CD8-positive, alpha-beta memory T cell (primary cell): ENCODE data around the gene FHL1. TPM values are rescaled to one million over a fixed set of nuclear protein-coding genes. Genes with fewer than 3 reads are reported as not detected.
A peak's percentile ranks its signal among the peaks of the same experiment; 100 is the strongest.

Experiments
- CTCF ChIA-PET: fragments of 350-600 bp; sonication (Branson Sonifier 250); formaldehyde crosslinking; loops from one replicate; lab custom pipeline; 2021; ENCODE audit warnings: antibody characterized with exemption; lab: Charles Lee
- POLR2A ChIA-PET: fragments of 350-600 bp; sonication (Branson Sonifier 250); formaldehyde crosslinking; loops from one replicate; lab custom pipeline; 2021; ENCODE audit warnings: antibody characterized with exemption; lab: Charles Lee
- DNase-seq, 5 donors: peaks; one replicate each; pipeline versions ENCODE4 v3.0.0 to v3.0.0-alpha.2; 2020 to 2022; ENCODE audit warnings: mixed read lengths in 1 of 5
- H3K27ac ChIP-seq: one replicate; pipeline ENCODE4 v1.7.0; 2013; ENCODE audit warnings: low read depth, mild to moderate bottlenecking, low read length, moderate library complexity
- H3K27me3 ChIP-seq: 2 replicates; pipeline ENCODE4 v1.7.0; 2013; ENCODE audit warnings: low read length, mild to moderate bottlenecking; ENCODE audit not compliant: insufficient read depth, poor library complexity, severe bottlenecking
- H3K36me3 ChIP-seq: 2 replicates; pipeline ENCODE4 v1.7.0; 2013; ENCODE audit warnings: mild to moderate bottlenecking, low read length, moderate library complexity; ENCODE audit not compliant: insufficient read depth
- H3K4me1 ChIP-seq: 2 replicates; pipeline ENCODE4 v1.7.0; 2013; ENCODE audit warnings: mild to moderate bottlenecking, low read length, moderate library complexity; ENCODE audit not compliant: insufficient read depth
- H3K4me3 ChIP-seq: 2 replicates; pipeline ENCODE4 v1.7.0; 2013; ENCODE audit warnings: mild to moderate bottlenecking, low read length
- H3K9me3 ChIP-seq: 2 replicates; pipeline ENCODE4 v1.7.0; 2013; ENCODE audit warnings: mild to moderate bottlenecking, low read length
- H3K27ac Mint-ChIP-seq, 8 donors: one replicate each; pipeline ENCODE4 v1.8.0; 2020 to 2021; ENCODE audit warnings: mixed read lengths in 8 of 8, mild to moderate bottlenecking in 6 of 8, inconsistent platforms in 3 of 8, moderate library complexity in 3 of 8
- H3K27me3 Mint-ChIP-seq, 2 donors: one replicate each; pipeline ENCODE4 v1.8.0; 2020 to 2021; ENCODE audit warnings: mixed read lengths in 2 of 2, mild to moderate bottlenecking in 1 of 2, moderate library complexity in 1 of 2
- H3K36me3 Mint-ChIP-seq, 3 donors: one replicate each; pipeline ENCODE4 v1.8.0; 2020 to 2021; ENCODE audit warnings: mixed read lengths in 3 of 3, inconsistent platforms in 1 of 3, mild to moderate bottlenecking in 1 of 3
- H3K4me1 Mint-ChIP-seq, 3 donors: one replicate each; pipeline ENCODE4 v1.8.0; 2020 to 2021; ENCODE audit warnings: mixed read lengths in 3 of 3, inconsistent platforms in 1 of 3, mild to moderate bottlenecking in 1 of 3
- H3K4me3 Mint-ChIP-seq, 7 donors: one replicate each; pipeline ENCODE4 v1.8.0; 2020 to 2021; ENCODE audit warnings: mixed read lengths in 7 of 7, mild to moderate bottlenecking in 6 of 7, moderate library complexity in 4 of 7, inconsistent platforms in 2 of 7
- H3K9me3 Mint-ChIP-seq, 5 donors: one replicate each; pipeline ENCODE4 v1.8.0; 2020 to 2022; ENCODE audit warnings: mixed read lengths in 5 of 5, mild to moderate bottlenecking in 3 of 5, moderate library complexity in 2 of 5, inconsistent platforms in 1 of 5
- polyA plus RNA-seq: library from polyadenylated mRNA; unstranded; fragments of 300-500 nt; fragmentation: Illumina TruSeq; gene quantifications from one replicate; pipeline ENCODE4 v1.2.3, GENCODE V29; 2021
- total RNA-seq, 2 experiments: library from RNA; stranded (reverse); gene quantifications; one replicate each; pipeline ENCODE4 v1.2.3, GENCODE V29; 2021

Gene FHL1
- total and polyA plus RNA-seq, 3 experiments from 2014 or later: 7.5 to 18.5 (median 8.1) TPM

DNA sequence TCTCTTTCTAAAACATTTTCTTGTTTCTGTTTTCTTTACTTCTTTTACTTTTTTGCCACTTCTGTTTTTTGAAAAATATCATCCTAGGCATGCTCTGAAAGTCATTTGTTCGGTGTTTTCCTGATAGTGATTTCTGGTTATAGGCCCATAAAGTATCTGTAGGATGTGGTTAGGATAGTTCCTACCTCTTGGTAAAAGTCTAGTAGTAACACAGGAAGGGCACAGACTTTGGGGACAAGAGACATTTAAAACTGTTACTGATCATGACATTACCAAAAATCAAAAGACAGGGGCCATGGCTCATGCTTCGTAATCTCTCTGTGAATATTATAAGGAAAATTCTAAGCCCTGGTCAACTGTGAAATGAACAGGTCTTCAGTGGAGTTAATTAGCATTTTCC is 44.8 kb downstream of the FHL1 start:
- Mint-ChIP-seq H3K27ac (peak overlapping the region in 3 of 8 donors; percentile 33 to 76 (median 51)), H3K9me3 (no peaks in the 10 kb centered on the region), H3K4me1 (peaks cover 19 to 26% (median 25%) of the 10 kb centered on the region in 3 donors), H3K36me3 (peaks cover 0 to 1% (median 0%) of the 10 kb centered on the region in 3 donors), H3K27me3 (peaks cover 0 to 21% of the 10 kb centered on the region in 2 donors), H3K4me3 (peak overlapping the region in 5 of 7 donors; percentile 3 to 71 (median 30))
- H3K27ac ChIP-seq: no peak overlapping the region
- CTCF ChIA-PET: no interaction called here
- POLR2A ChIA-PET: no interaction called here
- H3K27me3 ChIP-seq: no peaks in the 10 kb centered on the region
- no peak overlapping the region for H3K4me3 ChIP-seq
- H3K4me1 ChIP-seq: peaks cover 18% of the 10 kb centered on the region
- no peaks in the 10 kb centered on the region for H3K9me3 ChIP-seq
- H3K36me3 ChIP-seq: no peaks in the 10 kb centered on the region
- DNase-seq: no peak

DNA sequence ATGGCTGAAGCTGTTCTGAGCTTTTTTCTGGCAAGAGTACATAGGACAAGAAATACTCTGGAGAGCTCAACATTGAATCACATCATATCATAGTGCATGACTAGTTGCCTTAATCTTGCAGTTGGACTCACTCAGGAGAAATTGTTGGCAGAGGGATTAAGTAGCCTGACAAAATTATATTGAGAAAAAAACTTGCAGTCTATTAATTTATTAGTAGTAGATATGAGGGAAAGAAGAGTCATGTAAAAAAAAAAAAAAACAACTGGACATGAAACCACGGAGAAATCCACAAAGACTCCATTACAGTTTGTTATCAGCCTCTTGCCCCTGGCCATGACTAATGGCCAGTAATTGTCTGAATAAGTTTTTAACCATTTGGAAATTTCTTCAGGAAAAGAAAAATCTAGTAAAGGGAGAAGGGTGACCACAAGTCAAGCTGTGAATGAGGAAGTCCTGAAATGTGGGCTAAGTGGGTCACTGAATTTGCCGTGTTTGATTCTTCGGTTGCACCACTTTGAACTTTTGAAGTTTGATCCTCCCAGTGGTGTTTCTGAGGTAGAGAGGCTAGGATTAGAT is 45.6 kb downstream of the FHL1 start:
- peaks cover 0 to 21% of the 10 kb centered on the region in 2 donors for H3K27me3 Mint-ChIP-seq
- H3K4me1 Mint-ChIP-seq: peaks cover 19 to 26% (median 25%) of the 10 kb centered on the region in 3 donors
- Histone ChIP-seq H3K27me3 (no peaks in the 10 kb centered on the region), H3K36me3 (no peaks in the 10 kb centered on the region), H3K4me3 (no peak overlapping the region), H3K9me3 (no peaks in the 10 kb centered on the region), H3K27ac (no peak overlapping the region), H3K4me1 (peaks cover 18% of the 10 kb centered on the region)
- H3K9me3 Mint-ChIP-seq: no peaks in the 10 kb centered on the region
- ChIA-PET POLR2A (no interaction called here), CTCF (no interaction called here)
- no peak for DNase-seq
- peak overlapping the region in 2 of 7 donors; percentile 46 to 56 for H3K4me3 Mint-ChIP-seq
- H3K27ac Mint-ChIP-seq: peak overlapping the region in 3 of 8 donors; percentile 33 to 62 (median 33)
- H3K36me3 Mint-ChIP-seq: peaks cover 0 to 1% (median 0%) of the 10 kb centered on the region in 3 donors

DNA sequence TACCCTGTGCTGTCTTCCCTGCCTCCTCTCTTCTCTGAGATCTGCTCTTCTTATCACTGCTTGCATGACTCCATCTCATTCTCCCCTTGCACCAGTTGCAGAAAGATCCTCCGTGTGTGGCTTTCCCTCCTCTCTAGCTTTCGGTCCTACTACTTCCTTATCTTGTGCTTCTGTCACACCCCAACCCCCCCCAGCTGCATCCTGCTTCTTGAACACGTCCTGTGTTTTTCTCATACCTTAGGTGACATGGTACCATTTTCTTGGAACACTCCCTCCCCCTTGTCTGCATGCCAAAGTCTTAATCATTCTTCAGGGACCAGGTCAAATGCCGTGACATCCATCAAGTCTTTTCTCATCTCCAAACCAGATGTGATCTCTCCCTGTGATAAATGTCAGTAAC is 46.4 kb downstream of the FHL1 start:
- peaks cover 0 to 21% of the 10 kb centered on the region in 2 donors for H3K27me3 Mint-ChIP-seq
- peaks cover 0 to 1% (median 0%) of the 10 kb centered on the region in 3 donors for H3K36me3 Mint-ChIP-seq
- Histone ChIP-seq H3K4me1 (peaks cover 18% of the 10 kb centered on the region), H3K9me3 (no peaks in the 10 kb centered on the region), H3K4me3 (no peak overlapping the region), H3K27ac (no peak overlapping the region), H3K36me3 (no peaks in the 10 kb centered on the region), H3K27me3 (no peaks in the 10 kb centered on the region)
- H3K27ac Mint-ChIP-seq: peak overlapping the region in 1 of 8 donors; percentile 8
- no peak for DNase-seq
- CTCF ChIA-PET: no interaction called here
- peaks cover 19 to 26% (median 25%) of the 10 kb centered on the region in 3 donors for H3K4me1 Mint-ChIP-seq
- POLR2A ChIA-PET: no interaction called here
- no peaks in the 10 kb centered on the region for H3K9me3 Mint-ChIP-seq
- H3K4me3 Mint-ChIP-seq: peak overlapping the region in 5 of 7 donors; percentile 27 to 56 (median 46)

DNA sequence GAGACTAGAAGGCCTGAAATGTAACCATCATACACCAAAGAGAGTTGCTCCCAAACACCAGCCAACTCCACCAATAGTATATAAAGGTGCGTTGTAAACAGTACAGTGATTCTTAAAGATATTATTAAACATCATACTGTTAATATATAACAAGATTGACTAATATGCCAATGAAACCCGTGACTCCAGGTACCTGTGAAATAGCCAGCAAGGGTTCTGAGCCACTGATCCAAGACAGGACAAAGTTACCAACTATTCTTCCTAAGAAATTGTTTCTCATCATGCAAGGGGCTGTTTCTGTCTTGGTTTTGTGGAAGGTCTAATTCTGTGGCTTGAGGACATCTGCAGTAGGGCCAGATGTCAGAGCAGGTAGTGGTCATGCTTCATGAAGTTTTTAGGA is 47.2 kb downstream of the FHL1 start:
- no peaks in the 10 kb centered on the region for H3K27me3 ChIP-seq
- no peak overlapping the region for H3K4me3 ChIP-seq
- DNase-seq: no peak
- H3K36me3 ChIP-seq: no peaks in the 10 kb centered on the region
- no peak overlapping the region for H3K27ac ChIP-seq
- no peak overlapping the region for H3K27ac Mint-ChIP-seq
- peaks cover 0 to 1% (median 0%) of the 10 kb centered on the region in 3 donors for H3K36me3 Mint-ChIP-seq
- peaks cover 0 to 16% of the 10 kb centered on the region in 2 donors for H3K27me3 Mint-ChIP-seq
- POLR2A ChIA-PET: no interaction called here
- H3K4me1 Mint-ChIP-seq: peaks cover 19 to 26% (median 25%) of the 10 kb centered on the region in 3 donors
- H3K9me3 ChIP-seq: no peaks in the 10 kb centered on the region
- no peaks in the 10 kb centered on the region for H3K9me3 Mint-ChIP-seq
- CTCF ChIA-PET: no interaction called here
- H3K4me3 Mint-ChIP-seq: no peak overlapping the region
- peaks cover 18% of the 10 kb centered on the region for H3K4me1 ChIP-seq

DNA sequence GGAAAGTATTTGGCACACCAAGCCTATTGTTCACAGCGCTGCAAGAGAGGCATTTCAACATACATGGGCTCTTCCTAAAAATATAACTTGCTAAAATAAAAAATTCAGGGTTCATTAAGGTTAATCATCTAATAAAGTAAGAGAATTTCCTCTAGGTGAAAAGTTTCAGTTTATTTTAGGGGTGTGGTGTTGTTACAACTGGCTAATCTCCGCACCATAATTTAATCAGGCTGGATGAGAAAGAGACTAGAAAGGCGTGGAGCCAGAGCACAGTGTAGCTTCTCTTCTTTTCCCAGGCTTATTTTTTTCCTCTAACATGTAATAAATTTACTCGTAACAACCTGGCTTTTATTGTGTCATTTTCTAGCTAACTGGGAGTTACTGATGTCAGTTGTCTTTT is 47.9 kb downstream of the FHL1 start:
- H3K27me3 Mint-ChIP-seq: peaks cover 0 to 16% of the 10 kb centered on the region in 2 donors
- no peak overlapping the region for H3K4me3 Mint-ChIP-seq
- peaks cover 19 to 26% (median 25%) of the 10 kb centered on the region in 3 donors for H3K4me1 Mint-ChIP-seq
- peaks cover 0 to 1% (median 0%) of the 10 kb centered on the region in 3 donors for H3K36me3 Mint-ChIP-seq
- peaks cover 18% of the 10 kb centered on the region for H3K4me1 ChIP-seq
- no peak overlapping the region for H3K27ac ChIP-seq
- ChIA-PET CTCF (no interaction called here), POLR2A (no interaction called here)
- H3K9me3 Mint-ChIP-seq: no peaks in the 10 kb centered on the region
- H3K27ac Mint-ChIP-seq: peak overlapping the region in 1 of 8 donors; percentile 33
- DNase-seq: no peak
- H3K27me3 ChIP-seq: no peaks in the 10 kb centered on the region
- H3K4me3 ChIP-seq: no peak overlapping the region
- no peaks in the 10 kb centered on the region for H3K36me3 ChIP-seq
- H3K9me3 ChIP-seq: no peaks in the 10 kb centered on the region

DNA sequence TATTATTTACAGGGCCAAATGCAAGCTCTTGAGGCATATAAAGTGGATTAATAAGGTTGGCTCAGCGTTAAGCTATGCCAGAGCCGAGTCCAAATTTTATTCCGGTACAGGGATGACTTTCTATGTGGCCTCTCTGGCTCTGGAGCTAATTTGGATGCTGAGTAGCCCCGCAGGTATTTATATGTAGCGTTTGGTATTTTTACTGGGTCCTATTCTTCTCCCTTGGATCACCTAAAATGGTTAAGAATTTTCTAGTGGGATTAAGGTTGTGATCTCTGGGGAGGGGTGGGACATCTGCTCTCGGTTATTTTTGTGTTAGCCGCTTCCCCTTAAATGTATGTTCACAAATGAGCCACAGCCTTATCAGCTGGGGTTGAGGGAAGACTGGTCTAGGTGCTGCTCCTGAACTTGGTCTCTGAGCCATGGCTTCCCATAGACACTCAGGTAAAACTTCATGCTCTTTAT is 49.4 kb downstream of the FHL1 start:
- peaks cover 19 to 26% (median 25%) of the 10 kb centered on the region in 3 donors for H3K4me1 Mint-ChIP-seq
- ChIA-PET CTCF (no interaction called here), POLR2A (no interaction called here)
- H3K4me3 ChIP-seq: no peak overlapping the region
- H3K27me3 ChIP-seq: no peaks in the 10 kb centered on the region
- H3K4me1 ChIP-seq: peaks cover 18% of the 10 kb centered on the region
- no peak overlapping the region for H3K4me3 Mint-ChIP-seq
- H3K9me3 ChIP-seq: no peaks in the 10 kb centered on the region
- H3K36me3 ChIP-seq: no peaks in the 10 kb centered on the region
- H3K36me3 Mint-ChIP-seq: peaks cover 0 to 1% (median 0%) of the 10 kb centered on the region in 3 donors
- DNase-seq: no peak
- H3K27me3 Mint-ChIP-seq: peaks cover 0 to 11% of the 10 kb centered on the region in 2 donors
- no peak overlapping the region for H3K27ac ChIP-seq
- peak overlapping the region in 1 of 8 donors; percentile 26 for H3K27ac Mint-ChIP-seq
- H3K9me3 Mint-ChIP-seq: no peaks in the 10 kb centered on the region

DNA sequence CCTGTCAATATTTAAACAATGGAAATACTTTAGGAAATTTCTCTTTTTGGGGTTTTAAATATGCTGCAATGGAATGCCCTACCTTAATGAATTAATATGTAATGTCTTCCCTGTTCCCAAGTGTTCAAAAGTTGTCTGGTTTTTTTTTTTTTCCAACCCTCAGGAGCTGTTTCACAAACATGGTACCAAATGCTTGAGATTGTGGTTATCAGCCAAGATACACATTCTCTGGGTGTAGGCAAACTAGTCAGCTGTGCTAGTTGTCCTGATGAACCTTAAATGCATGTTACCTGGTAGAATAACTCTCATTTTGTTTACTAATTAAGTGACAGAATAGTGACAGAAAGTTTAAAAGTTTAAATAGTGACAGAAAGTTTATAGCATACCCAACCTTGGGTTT is 50.7 kb downstream of the FHL1 start:
- H3K27ac Mint-ChIP-seq: no peak overlapping the region
- peaks cover 9% of the 10 kb centered on the region for H3K4me1 ChIP-seq
- no peaks in the 10 kb centered on the region for H3K36me3 ChIP-seq
- ChIA-PET POLR2A (no interaction called here), CTCF (no interaction called here)
- peaks cover 13 to 19% (median 15%) of the 10 kb centered on the region in 3 donors for H3K4me1 Mint-ChIP-seq
- H3K27ac ChIP-seq: no peak overlapping the region
- H3K9me3 ChIP-seq: no peaks in the 10 kb centered on the region
- H3K4me3 Mint-ChIP-seq: no peak overlapping the region
- H3K36me3 Mint-ChIP-seq: peaks cover 0 to 1% (median 0%) of the 10 kb centered on the region in 3 donors
- H3K9me3 Mint-ChIP-seq: no peaks in the 10 kb centered on the region
- H3K27me3 Mint-ChIP-seq: peaks cover 0 to 11% of the 10 kb centered on the region in 2 donors
- no peak for DNase-seq
- no peak overlapping the region for H3K4me3 ChIP-seq
- H3K27me3 ChIP-seq: no peaks in the 10 kb centered on the region

DNA sequence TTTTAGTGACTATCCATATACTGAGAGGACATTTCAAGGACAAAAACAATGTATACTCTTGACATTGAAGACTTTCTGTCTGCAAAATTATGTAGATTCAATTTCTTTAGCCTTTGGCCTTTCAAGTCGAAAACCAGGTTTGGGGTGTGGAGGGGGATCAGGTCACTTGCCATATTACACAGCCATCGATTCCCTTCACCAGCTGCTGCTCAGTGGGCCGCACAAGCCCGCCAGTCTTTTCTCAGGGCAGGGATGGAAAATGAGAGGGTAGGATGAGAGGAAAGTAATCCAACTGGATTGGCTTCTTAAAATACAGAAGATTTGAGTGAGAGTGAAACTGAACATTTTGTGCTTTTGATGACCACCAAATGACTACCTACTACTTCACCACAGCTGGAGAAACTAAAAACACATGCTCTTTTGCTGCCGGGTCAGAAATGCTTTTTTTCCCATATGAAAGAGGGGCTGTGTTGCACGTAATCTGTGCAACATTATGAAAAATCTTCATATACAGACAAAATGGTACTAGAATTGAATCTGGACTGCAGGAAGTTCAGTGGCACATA is 51.4 kb downstream of the FHL1 start:
- no peak overlapping the region for H3K4me3 Mint-ChIP-seq
- CTCF ChIA-PET: no interaction called here
- POLR2A ChIA-PET: no interaction called here
- H3K27ac Mint-ChIP-seq: peak overlapping the region in 1 of 8 donors; percentile 35
- peaks cover 0 to 1% (median 0%) of the 10 kb centered on the region in 3 donors for H3K36me3 Mint-ChIP-seq
- Histone ChIP-seq H3K36me3 (no peaks in the 10 kb centered on the region), H3K9me3 (no peaks in the 10 kb centered on the region), H3K27ac (no peak overlapping the region), H3K27me3 (no peaks in the 10 kb centered on the region), H3K4me3 (no peak overlapping the region), H3K4me1 (peaks cover 3% of the 10 kb centered on the region)
- peaks cover 14 to 20% (median 15%) of the 10 kb centered on the region in 3 donors for H3K4me1 Mint-ChIP-seq
- no peaks in the 10 kb centered on the region for H3K9me3 Mint-ChIP-seq
- peaks cover 0 to 11% of the 10 kb centered on the region in 2 donors for H3K27me3 Mint-ChIP-seq
- no peak for DNase-seq
